GM19099 (cell line): Measurements from ENCODE around the gene EFCAB8.

Source experiments
- POLR2A ChIP-seq: IDR thresholded peaks from 3 replicates; pipeline ENCODE4 v1.6.1; 2011; ENCODE audit warnings: low read depth; ENCODE audit not compliant: insufficient read length; ENCODE audit errors: extremely low read depth

EFCAB8 gene

DNA sequence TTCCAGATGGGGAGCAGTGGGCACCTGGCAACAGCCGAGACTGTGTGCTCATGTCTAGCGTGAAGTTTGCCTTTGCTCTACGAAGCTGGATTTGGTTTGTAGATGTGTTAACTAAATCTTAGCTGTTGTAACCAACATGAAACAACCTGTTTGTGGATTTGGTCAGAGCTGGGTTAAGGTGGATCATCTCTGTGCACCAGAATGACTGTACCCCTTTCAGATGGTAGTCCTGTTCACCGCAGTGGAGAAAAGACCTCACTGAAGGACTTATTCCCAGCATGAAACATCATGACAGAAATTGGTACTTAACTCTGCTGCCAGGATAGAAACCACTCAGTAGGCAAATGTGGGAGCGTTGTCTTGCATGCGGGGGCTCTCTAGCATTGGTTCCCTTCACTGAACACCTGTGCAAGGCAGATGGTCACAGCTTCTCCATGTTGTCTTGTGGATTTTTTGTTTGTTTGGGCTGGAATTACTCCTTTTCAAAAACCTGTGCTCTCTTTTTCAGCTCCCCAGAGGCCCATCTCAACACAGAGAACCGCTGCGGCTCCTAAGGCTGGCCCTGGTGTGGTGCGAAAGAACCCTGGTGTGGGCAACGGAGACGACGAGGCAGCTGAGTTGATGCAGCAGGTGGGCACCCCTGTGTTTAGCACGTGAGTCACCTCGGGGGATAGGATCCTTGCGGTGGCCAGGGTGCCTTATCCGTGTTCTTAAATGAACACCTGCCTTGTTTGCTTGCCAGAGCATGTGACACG lies 19.3 kb upstream of the EFCAB8 start:
- no peak for TF ChIP-seq POLR2A

- TF ChIP-seq POLR2A = no peak
Observed at GRCh38 chr20:32839982-32840285, 18.8 kb upstream of the EFCAB8 start.

- TF ChIP-seq POLR2A = no peak
Observed at GRCh38 chr20:32841174-32841573, 17.5 kb upstream of the EFCAB8 start.

GRCh38 chr20:32841632-32842031 lies 17.1 kb upstream of the EFCAB8 start:
- TF ChIP-seq POLR2A = no peak

- TF ChIP-seq POLR2A = no peak
Observed at GRCh38 chr20:32842688-32843524, 15.8 kb upstream of the EFCAB8 start.

DNA sequence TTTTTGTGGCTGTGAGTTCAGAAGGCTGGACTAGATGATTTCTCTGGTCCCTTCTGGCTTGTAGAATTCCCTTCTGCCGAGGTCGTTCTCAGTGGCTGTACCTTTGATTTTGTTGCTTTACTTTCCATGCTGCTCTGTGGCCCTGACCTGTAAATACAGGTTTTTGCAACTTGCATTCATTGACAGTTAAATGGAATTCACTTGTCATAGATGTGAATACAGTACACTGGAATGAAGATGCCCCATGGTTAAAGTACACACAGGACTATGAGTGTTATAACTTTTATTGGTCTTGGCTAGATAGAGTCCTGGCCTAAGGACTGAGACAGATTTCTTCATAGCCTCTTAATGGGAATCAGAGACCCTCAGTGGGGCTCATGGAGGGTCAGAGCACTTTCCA lies 12.9 kb upstream of the EFCAB8 start:
- TF ChIP-seq POLR2A = no peak

DNA sequence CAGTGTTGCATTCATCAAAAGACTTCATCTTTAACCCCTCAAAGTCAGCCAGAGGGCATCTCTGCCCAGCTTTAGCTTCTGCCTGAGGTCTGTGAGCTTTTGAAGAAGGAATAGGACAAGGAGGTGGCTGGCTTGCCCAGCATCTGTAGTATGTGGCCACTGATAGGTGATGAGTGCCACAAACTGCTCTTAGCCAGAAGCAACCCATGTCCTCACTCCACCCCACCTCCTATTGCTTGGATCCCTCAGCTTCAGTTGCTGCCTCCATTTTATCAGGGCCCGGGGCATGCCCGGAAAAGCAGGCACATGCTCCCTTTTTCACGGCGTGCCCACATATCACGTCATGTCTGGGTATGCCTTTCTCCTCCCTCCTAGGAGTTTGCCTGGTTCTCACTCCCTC lies 11.9 kb upstream of the EFCAB8 start:
- no peak for TF ChIP-seq POLR2A

GRCh38 chr20:32847964-32848363 lies 10.8 kb upstream of the EFCAB8 start:
- no peak for TF ChIP-seq POLR2A

DNA sequence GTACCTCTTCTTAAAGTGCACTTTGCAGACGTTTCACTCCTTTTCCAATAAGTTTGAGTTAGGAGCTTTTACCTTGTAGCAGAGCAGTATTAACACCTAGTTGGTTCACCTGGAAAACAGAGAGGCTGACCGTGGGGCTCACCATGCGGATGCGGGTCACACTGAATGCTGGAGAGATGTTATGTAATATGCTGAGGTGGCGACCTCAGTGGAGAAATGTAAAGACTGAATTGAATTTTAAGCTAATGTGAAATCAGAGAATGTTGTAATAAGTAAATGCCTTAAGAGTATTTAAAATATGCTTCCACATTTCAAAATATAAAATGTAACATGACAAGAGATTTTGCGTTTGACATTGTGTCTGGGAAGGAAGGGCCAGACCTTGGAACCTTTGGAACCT lies 9.9 kb upstream of the EFCAB8 start:
- TF ChIP-seq POLR2A = no peak

GRCh38 chr20:32849577-32849976 lies 9.1 kb upstream of the EFCAB8 start:
- no peak for TF ChIP-seq POLR2A

- TF ChIP-seq POLR2A = no peak
Observed at GRCh38 chr20:32855387-32855786, 3.3 kb upstream of the EFCAB8 start.

DNA sequence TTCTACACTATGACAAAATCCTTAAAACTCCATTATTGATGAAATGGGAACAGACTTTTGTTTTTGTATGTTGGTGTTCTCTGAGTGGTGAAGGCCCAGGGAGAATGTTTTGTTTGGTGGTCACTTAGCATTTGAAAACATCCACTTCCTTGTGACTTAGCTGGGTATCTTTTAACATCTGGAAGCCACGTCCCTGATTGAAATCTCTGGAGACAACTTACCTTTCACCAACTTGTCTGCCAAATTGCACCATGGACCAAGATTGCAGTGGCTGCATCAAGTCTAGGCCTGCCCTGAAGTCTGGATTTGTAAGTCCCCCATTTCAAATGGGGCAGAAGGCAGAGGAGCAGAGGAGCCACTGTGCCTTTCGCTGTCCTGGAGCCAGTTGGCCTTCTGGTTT lies 534 bp upstream of the EFCAB8 start:
- TF ChIP-seq POLR2A = no peak

- no peak for TF ChIP-seq POLR2A
Observed at GRCh38 chr20:32861446-32861845, 2.7 kb downstream of the EFCAB8 start.

- TF ChIP-seq POLR2A = no peak
Observed at GRCh38 chr20:32869562-32869961, 10.8 kb downstream of the EFCAB8 start.

DNA sequence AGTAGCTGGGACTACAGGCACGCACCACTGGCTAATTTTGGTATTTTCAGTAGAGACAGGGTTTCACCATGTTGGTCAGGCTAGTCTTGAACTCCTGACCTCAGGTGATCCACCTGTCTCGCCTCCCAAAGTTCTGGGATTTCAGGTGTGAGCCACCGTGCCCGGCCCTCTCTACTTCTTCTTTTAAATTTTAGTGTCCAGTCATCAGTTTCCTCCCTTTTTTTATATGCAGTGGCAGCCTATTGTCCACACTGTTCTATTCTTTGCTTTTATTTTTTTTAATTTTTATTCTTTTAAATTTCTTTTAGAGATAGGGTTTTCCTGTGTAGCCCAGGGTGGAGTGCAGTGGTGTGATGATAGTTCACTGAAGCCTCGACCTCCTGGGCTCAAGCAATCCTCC lies 12.3 kb downstream of the EFCAB8 start:
- TF ChIP-seq POLR2A = no peak

DNA sequence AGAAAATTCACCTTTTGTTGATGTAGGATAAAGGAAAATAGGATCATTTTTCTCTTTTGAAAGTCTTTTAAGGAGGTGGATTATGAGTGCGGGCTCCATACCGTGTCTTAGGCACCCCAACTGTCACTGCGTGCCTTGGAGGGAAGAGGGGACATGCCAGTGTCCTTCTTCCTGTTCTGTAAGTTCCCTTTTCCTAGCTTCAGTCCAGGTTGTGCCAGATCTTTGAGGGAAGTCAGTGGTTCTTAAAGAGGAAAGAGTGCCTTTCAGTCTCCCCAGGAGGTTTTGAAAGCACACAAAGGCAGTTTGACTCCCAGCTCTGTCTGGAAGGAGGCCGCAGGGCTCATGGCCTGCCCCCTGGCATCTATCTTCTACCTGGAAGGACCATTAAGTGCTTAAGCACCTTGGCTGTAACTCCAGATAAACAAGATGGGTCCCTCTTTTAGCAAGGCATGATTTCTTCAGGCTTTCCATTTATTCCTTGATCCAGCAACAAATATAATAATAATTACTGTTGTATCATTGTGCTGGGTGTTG lies 13.0 kb downstream of the EFCAB8 start:
- TF ChIP-seq POLR2A = no peak
